HepG2 (cell line): ENCODE measurements around the gene SELENOS. TPM values are rescaled to one million over a fixed set of nuclear protein-coding genes. Genes with fewer than 3 reads are reported as not detected.
A peak's percentile ranks its signal among the peaks of the same experiment; 100 is the strongest.

Source experiments
- ATAC-seq: fragments of 200-7000 bp; cut with Tn5 transposase; 3 replicates; pipeline ENCODE4 v1.9.1; 2020; ENCODE audit warnings: mild to moderate bottlenecking, moderate library complexity
- BruUV-seq: library from RNA; stranded (reverse); fragments of 400-500 nt; replicated peaks from 2 replicates; lab custom pipeline; 2021; lab: Mats Ljungman, UMichigan
- CTCF ChIA-PET: fragments of 300-600 bp; formaldehyde crosslinking; extraction: SDS; loops from one replicate; lab custom pipeline; 2021; ENCODE audit warnings: low total read pairs, inconsistent platforms, low intra/inter-chr PET ratio; lab: Yijun Ruan, JAX
- POLR2A ChIA-PET: fragments of 350-600 bp; sonication (Branson Sonifier 250); formaldehyde crosslinking; loops from one replicate; lab custom pipeline; 2020; ENCODE audit warnings: antibody characterized with exemption, inconsistent platforms; lab: Yijun Ruan, JAX
- DNase-seq: peaks from one replicate; pipeline ENCODE4 v3.0.0-alpha.2; 2015; ENCODE audit warnings: low spot score
- FAIRE-seq: peaks from 3 replicates; lab custom pipeline; 2011; peaks lifted over from hg19 to GRCh38; lab: Jason Lieb, UNC
- H2AFZ ChIP-seq: one replicate; pipeline ENCODE4 v1.6.1; 2011; ENCODE audit warnings: low read length, inconsistent platforms
- H3K27ac ChIP-seq: fragments of 300-600 bp; 3 replicates; pipeline ENCODE4 v1.8.0; 2011; ENCODE audit warnings: mixed run types, mild to moderate bottlenecking, mixed read lengths, low read length, inconsistent platforms; ENCODE audit not compliant: insufficient read depth; ENCODE audit errors: extremely low read length
- H3K27me3 ChIP-seq, 2 experiments: fragments of 200-600 bp in 1 of 2; 2 replicates in 1 of 2; 3 replicates in 1 of 2; pipeline versions ENCODE4 v1.6.0 to v1.8.0; 2011; ENCODE audit warnings: low read length in 2 of 2, mild to moderate bottlenecking in 2 of 2, moderate library complexity in 2 of 2, inconsistent platforms in 1 of 2; ENCODE audit not compliant: insufficient read depth in 2 of 2, control insufficient read depth in 1 of 2
- H3K36me3 ChIP-seq, 2 experiments: fragments of 200-600 bp in 1 of 2; replicated peaks in 1 of 2; 2 replicates in 1 of 2; 3 replicates in 1 of 2; pipeline versions ENCODE4 v1.5.1 to v1.8.0; 2011; ENCODE audit warnings: low read length in 2 of 2, inconsistent platforms in 1 of 2; ENCODE audit not compliant: insufficient read depth in 2 of 2, control insufficient read depth in 1 of 2
- H3K4me1 ChIP-seq: 2 replicates; pipeline ENCODE4 v1.5.1; 2012; ENCODE audit warnings: low read length, inconsistent platforms; ENCODE audit not compliant: insufficient read depth
- H3K4me2 ChIP-seq: 2 replicates; pipeline ENCODE4 v1.6.0; 2011; ENCODE audit warnings: low read depth, low read length, inconsistent platforms
- H3K4me3 ChIP-seq, 3 experiments: fragments of 200-600 bp in 1 of 3; sonication (generic), shearing (Covaris generic) in 1 of 3; replicated peaks in 1 of 3; 2 replicates each; pipeline ENCODE4 v1.5.1; 2011 to 2016; ENCODE audit warnings: low read length in 3 of 3, inconsistent platforms in 2 of 3, low read depth in 2 of 3, mild to moderate bottlenecking in 2 of 3, control low read depth in 1 of 3, mixed read lengths in 1 of 3; ENCODE audit not compliant: insufficient read depth in 1 of 3
- H3K79me2 ChIP-seq: one replicate; pipeline ENCODE4 v1.6.1; 2011; ENCODE audit warnings: low read length, inconsistent platforms; ENCODE audit not compliant: insufficient read depth
- H3K9ac ChIP-seq: 2 replicates; pipeline ENCODE4 v1.6.0; 2011; ENCODE audit warnings: mild to moderate bottlenecking, low read depth, low read length, inconsistent platforms; ENCODE audit not compliant: insufficient read depth
- H3K9me3 ChIP-seq: 2 replicates; pipeline ENCODE4 v1.5.1; 2012; ENCODE audit warnings: mild to moderate bottlenecking, low read length
- H4K20me1 ChIP-seq: 2 replicates; pipeline ENCODE4 v1.6.0; 2011; ENCODE audit warnings: inconsistent platforms, mild to moderate bottlenecking, low read length, moderate library complexity; ENCODE audit not compliant: insufficient read depth
- ARID5B ChIP-seq: IDR thresholded peaks from 2 replicates; pipeline ENCODE4 v1.4.0; 2020; ENCODE audit warnings: mild to moderate bottlenecking, missing genetic modification reagents
- ATF7 ChIP-seq, 2 experiments: fragments of 450-650 bp in 1 of 2; sonication (generic) in 1 of 2; formaldehyde crosslinking in 1 of 2; IDR thresholded peaks; 2 replicates each; pipeline versions ENCODE4 v1.4.0 to v1.6.1; 2016 to 2020; ENCODE audit warnings: antibody characterized with exemption in 1 of 2, mild to moderate bottlenecking in 1 of 2, missing genetic modification reagents in 1 of 2
- CEBPB ChIP-seq: IDR thresholded peaks from 2 replicates; pipeline ENCODE4 v1.6.1; 2011; ENCODE audit warnings: low read depth, low read length, improper control_type of control experiment, borderline replicate concordance
- FOXP1 ChIP-seq, 2 experiments: fragments of 450-650 bp in 1 of 2; IDR thresholded peaks; 2 replicates each; pipeline ENCODE4 v1.6.1; 2017 to 2018; ENCODE audit warnings: antibody characterized with exemption in 1 of 2
- MTA3 ChIP-seq: sonication (generic); formaldehyde crosslinking; IDR thresholded peaks from 2 replicates; pipeline ENCODE4 v1.4.0; 2020; ENCODE audit warnings: missing genetic modification reagents
- NR2C2 ChIP-seq: sonication (generic); formaldehyde crosslinking; IDR thresholded peaks from 2 replicates; pipeline ENCODE4 v1.4.0; 2020; ENCODE audit warnings: missing genetic modification reagents, mild to moderate bottlenecking, moderate library complexity, borderline replicate concordance
- PITX1 ChIP-seq: sonication (generic); formaldehyde crosslinking; IDR thresholded peaks from 2 replicates; pipeline ENCODE4 v1.5.1; 2020; ENCODE audit warnings: mild to moderate bottlenecking, missing genetic modification reagents
- SMC3 ChIP-seq: IDR thresholded peaks from 2 replicates; pipeline ENCODE4 v1.6.1; 2011; ENCODE audit warnings: low read length, improper control_type of control experiment
- SPEN ChIP-seq: sonication (generic); formaldehyde crosslinking; IDR thresholded peaks from 2 replicates; pipeline ENCODE4 v1.5.1; 2020; ENCODE audit warnings: low read depth, mild to moderate bottlenecking, missing genetic modification reagents
- TBX3 ChIP-seq: fragments of 450-650 bp; IDR thresholded peaks from 2 replicates; pipeline ENCODE4 v1.6.1; 2017; ENCODE audit warnings: antibody characterized with exemption, mild to moderate bottlenecking, inconsistent platforms, borderline replicate concordance
- TFAP4 ChIP-seq: sonication (generic); IDR thresholded peaks from 2 replicates; pipeline ENCODE4 v1.6.1; 2016; ENCODE audit warnings: low read depth, borderline replicate concordance
- ZBTB49 ChIP-seq: sonication (generic); formaldehyde crosslinking; IDR thresholded peaks from 2 replicates; pipeline ENCODE4 v1.4.0; 2020; ENCODE audit warnings: missing genetic modification reagents, borderline replicate concordance
- ZNF24 ChIP-seq: fragments of 450-650 bp; IDR thresholded peaks from 2 replicates; pipeline ENCODE4 v1.6.1; 2017; ENCODE audit warnings: antibody characterized with exemption, mild to moderate bottlenecking
- ZNF674 ChIP-seq: sonication (generic); formaldehyde crosslinking; IDR thresholded peaks from 2 replicates; pipeline ENCODE4 v1.5.0; 2020; ENCODE audit warnings: low read depth, mild to moderate bottlenecking, missing genetic modification reagents
- WGBS: methylation state at CpG from one replicate; pipeline ENCODE4 v1.1.6; 2017; ENCODE audit warnings: low lambda C conversion rate; 5-methylcytosine and 5-hydroxymethylcytosine counted together
- in situ Hi-C: cut with HindIII; loops from 2 replicates; pipeline ENCODE4 v1.10.0; 2017; ENCODE audit warnings: low pct_unique_long_range_greater_than_20kb; ENCODE audit not compliant: extremely low pct_ligation_motif_present
- intact Hi-C: fragments of 100-400 bp; cut with micrococcal nuclease; formaldehyde crosslinking; loops from one replicate; pipeline ENCODE4 v1.10.0; 2022; ENCODE audit not compliant: unreplicated experiment
- polyA plus RNA-seq, 8 experiments: library from polyadenylated mRNA; depleted of rRNA in 3 of 8; stranded (reverse) in 7 of 8; unstranded in 1 of 8; fragments of >200 nt; fragmentation: Illumina TruSeq in 4 of 8; extraction: Trizol in 4 of 8; gene quantifications; 2 replicates each; pipeline versions ENCODE4 v1.2.1 to v1.2.3, GENCODE V29; 2011 to 2016; ENCODE audit warnings: low read depth in 4 of 8, missing spikeins in 1 of 8, mixed read lengths in 1 of 8; ENCODE audit not compliant: insufficient read depth in 1 of 8
- total RNA-seq, 5 experiments: library from RNA; depleted of rRNA; stranded (reverse); fragments of >200 nt; fragmentation: Illumina TruSeq; extraction: Trizol; gene quantifications; 2 replicates each; pipeline ENCODE4 v1.2.3, GENCODE V29; 2016; ENCODE audit warnings: low read depth in 1 of 5

The SELENOS gene
- total and polyA plus RNA-seq, 2 of the 13 experiments (the other 11 are each of a cell fraction or from before 2014, with no cell fraction given): 63.0 to 66.1 TPM

GRCh38 chr15:101324524-101325177 lies 47.4 kb upstream of the SELENOS start (continued):
- TF ChIP-seq CEBPB (peak; percentile 91), FOXP1 (IDR thresholded peaks at IDR 0.05) (no peak), FOXP1 (CRISPR knock-in tag; IDR thresholded peaks at IDR 0.05) (0 out of 2 replicates have a peak, but pooled peaks have one; percentile 17), MTA3 (CRISPR knock-in tag) (no peak), ATF7 (IDR thresholded peaks at IDR 0.05) (no peak), ATF7 (CRISPR knock-in tag; IDR thresholded peaks at IDR 0.05) (0 out of 2 replicates have a peak, but pooled peaks have one; percentile 26), SPEN (CRISPR knock-in tag) (peak; percentile 53; the same call in 1 of the 2 replicates), PITX1 (no peak), ZBTB49 (no peak), SMC3 (peak; percentile 9; the same call in 1 of the 2 replicates)

- in situ Hi-C loops: no loop called here
- H2AFZ ChIP-seq: no peak overlapping the region
- H3K9me3 ChIP-seq: no peaks in the 10 kb centered on the region
- no TSS peak for BruUV-seq
- no peak for ATAC-seq
- no peaks in the 10 kb centered on the region for H3K79me2 ChIP-seq
- intact Hi-C loops: no loop called here
- no peak overlapping the region for H3K9ac ChIP-seq
- no peak overlapping the region for H3K4me3 ChIP-seq
- H3K4me1 ChIP-seq: peaks cover 26% of the 10 kb centered on the region
- no peak for FAIRE-seq
- no peak overlapping the region for H3K4me2 ChIP-seq
- H4K20me1 ChIP-seq: no peaks in the 10 kb centered on the region
- CTCF ChIA-PET: no interaction called here
- peaks cover 20 to 72% of the 10 kb centered on the region in 2 experiments for H3K36me3 ChIP-seq
- peak overlapping the region; percentile 19 for H3K27ac ChIP-seq
- H3K27me3 ChIP-seq: no peaks in the 10 kb centered on the region
- POLR2A ChIA-PET: no interaction called here
- 98% methylated on average over 14 of the region's 21 CpGs for WGBS
- no peak for DNase-seq
- TF ChIP-seq NR2C2 (CRISPR knock-in tag): no peak
- TF ChIP-seq ARID5B (CRISPR knock-in tag): no peak
- no peak for TF ChIP-seq ZNF674 (CRISPR knock-in tag)
- TF ChIP-seq TBX3: no peak
- TF ChIP-seq ZNF24: no peak
- no peak for TF ChIP-seq TFAP4
Observed at GRCh38 chr15:101323793-101324523, 46.7 kb upstream of the SELENOS start.
